Gastrocnemius medialis (tissue), 4 donors: ENCODE results near the gene ZRANB3. TPM values are rescaled to one million over a fixed set of nuclear protein-coding genes. Genes with fewer than 3 reads are reported as not detected.

Experiments used
- ATAC-seq, 2 donors: fragments of 150-250 bp; one replicate each; pipeline ENCODE4 v1.9.1; 2016
- DNase-seq, 2 donors: peaks; one replicate each; pipeline ENCODE4 v3.0.0-alpha.2; 2019
- H3K27ac ChIP-seq, 4 donors: fragments of 200-600 bp; sonication (generic); 1 replicate in 1 of 4; 2 replicates in 3 of 4; pipeline ENCODE4 v1.5.1; 2016 to 2018; ENCODE audit warnings: mild to moderate bottlenecking in 2 of 4, moderate library complexity in 1 of 4
- H3K27me3 ChIP-seq, 3 donors: fragments of 200-600 bp; sonication (generic) in 2 of 3; 1 replicate in 1 of 3; 2 replicates in 2 of 3; pipeline versions ENCODE4 v1.5.1 to v1.6.0; 2016 to 2019; ENCODE audit warnings: mild to moderate bottlenecking in 1 of 3, moderate library complexity in 1 of 3
- H3K36me3 ChIP-seq, 2 donors: fragments of 200-600 bp; sonication (generic) in 1 of 2; one replicate each; pipeline ENCODE4 v1.5.1; 2017 to 2018
- H3K4me1 ChIP-seq, 2 donors: fragments of 200-600 bp; sonication (generic) in 1 of 2; one replicate each; pipeline ENCODE4 v1.5.1; 2016 to 2017; ENCODE audit warnings: mild to moderate bottlenecking in 2 of 2
- H3K4me3 ChIP-seq, 4 donors: fragments of 200-600 bp; sonication (generic) in 3 of 4; 1 replicate in 1 of 4; 2 replicates in 3 of 4; pipeline ENCODE4 v1.5.1; 2016 to 2019; ENCODE audit warnings: mild to moderate bottlenecking in 2 of 4
- H3K9me3 ChIP-seq, 3 donors: fragments of 200-600 bp; sonication (generic) in 2 of 3; 1 replicate in 1 of 3; 2 replicates in 2 of 3; pipeline ENCODE4 v1.5.1; 2016 to 2019
- POLR2A ChIP-seq, 2 donors: fragments of 450-650 bp; IDR thresholded peaks; one replicate each; pipeline ENCODE4 v1.6.1; 2017; ENCODE audit warnings: antibody characterized with exemption in 2 of 2, mild to moderate bottlenecking in 2 of 2, moderate library complexity in 2 of 2
- in situ Hi-C, 4 donors: fragments of 200-750 bp; cut with MboI; loops; one replicate each; pipeline versions ENCODE4 v1.15.0 to v1.8.0; 2017; ENCODE audit warnings: low sequenced_read_pairs in 4 of 4
- intact Hi-C: fragments of 100-400 bp; cut with DNase I; formaldehyde crosslinking; loops from one replicate; pipeline ENCODE4 v1.15.1; 2023; ENCODE audit warnings: low total_unique reads
- total RNA-seq, 4 donors: library from RNA; depleted of rRNA; stranded (reverse); fragments of >200 nt; gene quantifications; one replicate each; pipeline versions ENCODE4 v1.1.0 to v1.2.3, GENCODE V29; 2016
- TF ChIP-seq, protein P1 (sequence below), 5 experiments: fragments of 450-650 bp in 3 of 5; fragments of 200-600 bp in 2 of 5; sonication (generic) in 2 of 5; IDR thresholded peaks in 4 of 5; conservative IDR thresholded peaks in 1 of 5; 1 replicate in 4 of 5; 2 replicates in 1 of 5; pipeline ENCODE4 v1.5.1; 2016 to 2019; ENCODE audit warnings: antibody characterized with exemption in 5 of 5, mild to moderate bottlenecking in 3 of 5, moderate library complexity in 3 of 5

ZRANB3 gene
- total RNA-seq, 4 donors from 2014 or later, result 1.9 to 4.8 (median 2.9) TPM

DNA sequence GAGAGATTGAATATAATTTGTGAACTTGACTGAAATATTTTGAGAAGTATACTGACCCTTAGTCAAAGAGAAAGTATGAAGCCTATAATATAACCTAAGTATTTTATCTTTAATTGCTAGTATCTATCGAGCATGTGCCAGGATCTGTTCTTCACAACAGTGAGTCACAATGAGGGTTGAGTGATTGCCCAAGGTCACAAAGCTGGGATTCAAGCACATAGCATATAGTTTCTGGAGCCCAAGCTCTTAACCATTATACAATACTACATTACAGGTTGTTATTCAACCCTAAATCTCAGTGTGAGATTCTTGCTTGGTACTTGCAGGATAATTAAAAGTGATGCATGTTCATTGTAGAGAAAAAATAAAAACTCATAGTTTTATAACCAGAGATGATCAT lies 381.8 kb downstream of the ZRANB3 start:
- intact Hi-C loops, result no loop called here
- H3K36me3 ChIP-seq, result peaks cover 0 to 39% of the 10 kb centered on the region in 2 donors

DNA sequence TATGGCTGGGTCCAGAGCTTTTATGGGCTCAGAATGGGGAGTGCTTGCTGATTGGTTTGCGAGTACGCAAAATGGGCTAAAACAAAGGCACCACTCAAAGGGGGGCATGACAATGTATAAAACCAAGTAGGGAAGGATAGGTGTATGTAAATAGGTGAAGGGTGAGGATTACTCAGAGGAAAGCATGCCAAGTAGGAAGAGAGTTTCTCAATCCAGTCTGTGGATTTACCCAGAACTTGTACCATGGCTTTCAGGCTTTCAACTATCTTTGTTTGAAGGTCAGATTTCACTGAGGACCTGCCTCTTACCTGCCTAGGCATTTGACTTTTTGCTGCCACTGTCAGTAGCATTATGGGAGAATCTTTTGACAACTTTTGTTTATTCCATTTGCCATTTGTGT lies 386.7 kb downstream of the ZRANB3 start:
- Histone ChIP-seq H3K4me1 (peaks cover 0 to 7% of the 10 kb centered on the region in 2 donors), H3K4me3 (no peak overlapping the region), H3K9me3 (peaks cover 0 to 3% (median 0%) of the 10 kb centered on the region in 3 donors), H3K27me3 (no peaks in the 10 kb centered on the region), H3K36me3 (peaks cover 0 to 19% of the 10 kb centered on the region in 2 donors), H3K27ac (no peak overlapping the region)
- no peak for ATAC-seq
- TF ChIP-seq, protein P1, sequence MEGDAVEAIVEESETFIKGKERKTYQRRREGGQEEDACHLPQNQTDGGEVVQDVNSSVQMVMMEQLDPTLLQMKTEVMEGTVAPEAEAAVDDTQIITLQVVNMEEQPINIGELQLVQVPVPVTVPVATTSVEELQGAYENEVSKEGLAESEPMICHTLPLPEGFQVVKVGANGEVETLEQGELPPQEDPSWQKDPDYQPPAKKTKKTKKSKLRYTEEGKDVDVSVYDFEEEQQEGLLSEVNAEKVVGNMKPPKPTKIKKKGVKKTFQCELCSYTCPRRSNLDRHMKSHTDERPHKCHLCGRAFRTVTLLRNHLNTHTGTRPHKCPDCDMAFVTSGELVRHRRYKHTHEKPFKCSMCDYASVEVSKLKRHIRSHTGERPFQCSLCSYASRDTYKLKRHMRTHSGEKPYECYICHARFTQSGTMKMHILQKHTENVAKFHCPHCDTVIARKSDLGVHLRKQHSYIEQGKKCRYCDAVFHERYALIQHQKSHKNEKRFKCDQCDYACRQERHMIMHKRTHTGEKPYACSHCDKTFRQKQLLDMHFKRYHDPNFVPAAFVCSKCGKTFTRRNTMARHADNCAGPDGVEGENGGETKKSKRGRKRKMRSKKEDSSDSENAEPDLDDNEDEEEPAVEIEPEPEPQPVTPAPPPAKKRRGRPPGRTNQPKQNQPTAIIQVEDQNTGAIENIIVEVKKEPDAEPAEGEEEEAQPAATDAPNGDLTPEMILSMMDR (IDR thresholded peaks at IDR 0.05 in 4 of 5, conservative IDR thresholded peaks at IDR 0.05 in 1 of 5), result no peak
- TF ChIP-seq POLR2A (IDR thresholded peaks at IDR 0.05), result no peak
- intact Hi-C loops (no loop called here), in situ Hi-C loops (no loop called here)
- no peak for DNase-seq

More for the DNA sequence above, 381.8 kb downstream of the ZRANB3 start:
- Histone ChIP-seq H3K9me3 (no peaks in the 10 kb centered on the region), H3K4me1 (peaks cover 0 to 7% of the 10 kb centered on the region in 2 donors), H3K27ac (no peak overlapping the region), H3K4me3 (no peak overlapping the region), H3K27me3 (no peaks in the 10 kb centered on the region)
- in situ Hi-C loops, result no loop called here
- TF ChIP-seq POLR2A (IDR thresholded peaks at IDR 0.05), result no peak
- TF ChIP-seq, protein P1 (IDR thresholded peaks at IDR 0.05 in 4 of 5, conservative IDR thresholded peaks at IDR 0.05 in 1 of 5), result no peak
- ATAC-seq, result no peak
- no peak for DNase-seq

DNA sequence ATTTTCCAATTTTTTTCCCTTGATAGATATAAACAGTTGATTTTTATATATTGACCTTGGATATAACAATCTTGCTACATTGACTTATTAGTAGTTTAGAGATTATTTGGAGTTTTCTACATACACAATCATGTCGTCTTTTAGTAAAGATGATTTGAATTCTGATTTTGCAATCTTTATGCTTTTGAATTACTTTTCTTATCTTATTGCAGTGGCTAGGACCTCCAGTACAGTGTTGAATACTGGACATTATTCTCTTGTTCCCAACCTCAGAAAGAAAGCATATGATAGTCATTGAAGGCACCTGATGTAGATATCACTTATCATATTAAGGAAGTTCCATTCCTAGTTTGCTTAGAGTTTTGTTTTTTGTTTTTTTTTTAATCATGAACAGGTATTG lies 388.7 kb downstream of the ZRANB3 start:
- TF ChIP-seq POLR2A (IDR thresholded peaks at IDR 0.05), result no peak
- TF ChIP-seq, protein P1 (IDR thresholded peaks at IDR 0.05 in 4 of 5, conservative IDR thresholded peaks at IDR 0.05 in 1 of 5), result no peak
- no peak overlapping the region for H3K4me3 ChIP-seq
- H3K27ac ChIP-seq, result no peak overlapping the region
- no peaks in the 10 kb centered on the region for H3K27me3 ChIP-seq
- peaks cover 0 to 38% of the 10 kb centered on the region in 2 donors for H3K36me3 ChIP-seq
- intact Hi-C loops (no loop called here), in situ Hi-C loops (no loop called here)
- H3K4me1 ChIP-seq, result no peaks in the 10 kb centered on the region
- DNase-seq, result no peak
- peaks cover 0 to 3% (median 0%) of the 10 kb centered on the region in 3 donors for H3K9me3 ChIP-seq
- no peak for ATAC-seq

DNA sequence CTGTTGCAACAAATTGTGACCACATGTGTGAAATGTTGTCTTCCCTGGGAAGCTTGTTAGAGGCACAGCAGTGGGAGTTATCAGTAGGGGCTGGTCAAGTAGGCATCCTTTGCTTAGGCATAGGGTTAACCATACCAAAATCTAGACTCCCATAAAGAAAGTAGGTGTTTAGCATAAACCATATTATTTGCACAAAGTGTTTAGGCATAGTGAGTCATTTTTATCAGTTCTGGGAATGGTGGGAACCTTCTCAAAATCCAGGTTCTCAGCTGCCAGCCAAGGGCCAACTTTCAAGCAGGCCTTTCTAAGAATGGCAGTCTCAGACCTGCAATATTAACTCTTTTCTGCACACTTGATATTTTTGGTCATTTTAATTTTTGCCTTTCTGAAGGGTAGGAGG lies 390.4 kb downstream of the ZRANB3 start:
- intact Hi-C loops (no loop called here), in situ Hi-C loops (no loop called here)
- peaks cover 0 to 54% of the 10 kb centered on the region in 2 donors for H3K36me3 ChIP-seq
- no peak for ATAC-seq
- DNase-seq, result no peak
- H3K4me1 ChIP-seq, result no peaks in the 10 kb centered on the region
- H3K27me3 ChIP-seq, result no peaks in the 10 kb centered on the region
- TF ChIP-seq, protein P1 (IDR thresholded peaks at IDR 0.05 in 4 of 5, conservative IDR thresholded peaks at IDR 0.05 in 1 of 5), result no peak
- no peak for TF ChIP-seq POLR2A (IDR thresholded peaks at IDR 0.05)
- peaks cover 0 to 3% (median 0%) of the 10 kb centered on the region in 3 donors for H3K9me3 ChIP-seq
- H3K4me3 ChIP-seq, result no peak overlapping the region
- no peak overlapping the region for H3K27ac ChIP-seq

DNA sequence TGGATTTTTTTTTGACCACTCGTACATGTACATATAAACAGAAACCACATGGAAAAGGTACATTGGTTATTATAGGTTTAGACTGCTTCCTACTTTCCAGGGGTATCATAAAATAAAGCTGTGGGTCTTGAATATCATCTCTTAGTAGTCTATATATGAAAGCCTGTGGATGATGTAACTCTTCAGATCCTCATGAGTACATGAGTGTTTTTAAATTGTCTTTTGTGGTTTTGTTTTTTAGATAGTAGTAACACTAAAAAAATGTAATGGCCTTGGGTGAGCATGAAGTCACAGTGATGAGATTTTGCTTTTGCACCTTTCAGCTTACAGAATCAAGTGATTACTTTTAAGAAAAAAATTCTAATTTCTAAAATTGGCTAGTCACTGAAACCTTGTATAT lies 398.7 kb downstream of the ZRANB3 start:
- DNase-seq, result no peak
- in situ Hi-C loops, result no loop called here
- peaks cover 2 to 85% of the 10 kb centered on the region in 2 donors for H3K36me3 ChIP-seq
- no peak overlapping the region for H3K27ac ChIP-seq
- no peaks in the 10 kb centered on the region for H3K27me3 ChIP-seq
- ATAC-seq, result no peak
- no peak overlapping the region for H3K4me3 ChIP-seq
- no peaks in the 10 kb centered on the region for H3K4me1 ChIP-seq
- TF ChIP-seq, protein P1 (IDR thresholded peaks at IDR 0.05 in 4 of 5, conservative IDR thresholded peaks at IDR 0.05 in 1 of 5), result no peak
- TF ChIP-seq POLR2A (IDR thresholded peaks at IDR 0.05), result no peak
- no peaks in the 10 kb centered on the region for H3K9me3 ChIP-seq
- intact Hi-C loops, result no loop called here
